SIG-M5 (cell line): ENCODE measurements around the gene OR2C3.
A peak's percentile ranks its signal among the peaks of the same experiment; 100 is the strongest.
"Not testable (repeated sequence)": the region's sequence is repeated elsewhere in the genome, so short reads cannot be mapped to it uniquely, and the experiment has no call there.

ENCODE experiments used
- DNase-seq: peaks from one replicate; lab custom pipeline; 2025; lab: John Stamatoyannopoulos, UW

OR2C3 gene

GRCh38 chr1:247517795-247518612, 18.2 kb downstream of the OR2C3 start:
- no peak for DNase-seq

- no peak for DNase-seq
These were observed 29.4 kb downstream of the OR2C3 start for GRCh38 chr1:247506831-247507230.

GRCh38 chr1:247500865-247501264, 35.4 kb downstream of the OR2C3 start:
- no peak for DNase-seq

- no peak for DNase-seq
These were observed 39.5 kb downstream of the OR2C3 start for GRCh38 chr1:247496581-247497285.

GRCh38 chr1:247494767-247495166, 41.5 kb downstream of the OR2C3 start:
- peak; percentile 94 for DNase-seq

- DNase-seq, result no peak
These were observed 43.1 kb downstream of the OR2C3 start for GRCh38 chr1:247493106-247493505.

GRCh38 chr1:247491328-247491727, 44.9 kb downstream of the OR2C3 start:
- no peak for DNase-seq

GRCh38 chr1:247487057-247487456, 49.2 kb downstream of the OR2C3 start:
- DNase-seq, result no peak

- DNase-seq, result no peak
These were observed 53.5 kb downstream of the OR2C3 start for GRCh38 chr1:247482747-247483146.

- DNase-seq, result not testable (repeated sequence)
These were observed 59.7 kb downstream of the OR2C3 start for GRCh38 chr1:247476328-247477058.

- no peak for DNase-seq
These were observed 60.4 kb downstream of the OR2C3 start for GRCh38 chr1:247475793-247476192.
